ENCODE results near the gene NLRP10. TPM values are rescaled to one million over a fixed set of nuclear protein-coding genes. Genes with fewer than 3 reads are reported as not detected.

Gene NLRP10, protein sequence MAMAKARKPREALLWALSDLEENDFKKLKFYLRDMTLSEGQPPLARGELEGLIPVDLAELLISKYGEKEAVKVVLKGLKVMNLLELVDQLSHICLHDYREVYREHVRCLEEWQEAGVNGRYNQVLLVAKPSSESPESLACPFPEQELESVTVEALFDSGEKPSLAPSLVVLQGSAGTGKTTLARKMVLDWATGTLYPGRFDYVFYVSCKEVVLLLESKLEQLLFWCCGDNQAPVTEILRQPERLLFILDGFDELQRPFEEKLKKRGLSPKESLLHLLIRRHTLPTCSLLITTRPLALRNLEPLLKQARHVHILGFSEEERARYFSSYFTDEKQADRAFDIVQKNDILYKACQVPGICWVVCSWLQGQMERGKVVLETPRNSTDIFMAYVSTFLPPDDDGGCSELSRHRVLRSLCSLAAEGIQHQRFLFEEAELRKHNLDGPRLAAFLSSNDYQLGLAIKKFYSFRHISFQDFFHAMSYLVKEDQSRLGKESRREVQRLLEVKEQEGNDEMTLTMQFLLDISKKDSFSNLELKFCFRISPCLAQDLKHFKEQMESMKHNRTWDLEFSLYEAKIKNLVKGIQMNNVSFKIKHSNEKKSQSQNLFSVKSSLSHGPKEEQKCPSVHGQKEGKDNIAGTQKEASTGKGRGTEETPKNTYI
- total RNA-seq = under 0.01 TPM in 1 of 2 replicates, not detected in the other

DNA sequence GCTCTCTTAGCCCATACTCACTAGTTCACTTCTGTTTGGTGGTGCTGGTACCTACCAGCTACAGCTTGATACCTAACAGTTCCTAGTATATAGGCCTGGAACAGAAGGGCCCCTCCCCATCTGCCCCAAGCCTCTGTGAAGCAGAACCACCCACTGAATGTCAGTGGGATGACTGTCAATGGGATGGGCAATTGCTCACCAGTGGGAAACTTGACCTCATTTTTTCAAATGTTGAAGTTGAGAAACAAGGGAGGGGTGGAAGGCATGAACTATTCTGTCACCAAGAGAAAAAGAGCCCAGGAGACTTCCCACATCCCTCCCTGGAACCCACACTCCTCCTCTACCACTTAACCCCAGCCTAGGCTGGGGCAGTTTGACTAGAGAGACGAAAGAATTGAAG, at the start of gene NLRP10:
NLRP10 (minus strand) TSS at position 62 of the 400 bp plus-strand sequence. CDS start 1,952 bp downstream, outside the sequence.

DNA sequence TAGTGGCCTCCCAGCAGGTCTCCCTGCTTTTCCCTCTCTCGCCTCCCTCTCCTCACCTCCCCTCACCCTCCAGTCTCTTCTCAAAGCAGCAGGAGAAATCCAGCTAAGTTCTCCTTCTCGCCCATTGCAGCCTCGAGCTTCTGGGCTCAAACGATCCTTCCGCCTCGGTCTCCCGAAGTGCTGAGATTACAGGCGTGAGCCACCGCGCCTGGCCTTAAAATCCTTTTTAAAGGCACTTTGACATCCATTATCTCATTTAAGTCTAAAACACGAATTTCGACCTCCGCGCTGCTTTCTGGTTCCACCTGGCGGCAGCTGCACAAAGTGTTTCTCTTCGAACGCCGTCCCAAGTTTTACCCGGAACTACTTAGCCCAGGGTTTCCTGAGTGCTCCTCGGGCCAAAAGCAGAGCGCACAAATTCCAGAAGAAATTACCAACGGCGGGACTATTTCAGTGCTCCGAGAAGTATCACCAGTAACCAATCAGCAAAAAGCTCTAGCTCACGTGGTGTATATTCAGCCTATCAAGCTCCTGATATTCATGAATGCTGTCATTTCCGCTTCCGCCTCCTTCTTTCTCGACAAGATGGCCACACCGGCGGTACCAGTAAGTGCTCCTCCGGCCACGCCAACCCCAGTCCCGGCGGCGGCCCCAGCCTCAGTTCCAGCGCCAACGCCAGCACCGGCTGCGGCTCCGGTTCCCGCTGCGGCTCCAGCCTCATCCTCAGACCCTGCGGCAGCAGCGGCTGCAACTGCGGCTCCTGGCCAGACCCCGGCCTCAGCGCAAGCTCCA, 21.7 kb upstream of the NLRP10 start, which contains the start of gene EIF3F:
EIF3F (plus strand) TSS at position 570 of the 792 bp plus-strand sequence; CDS start at position 586, 16 bp downstream.

DNA sequence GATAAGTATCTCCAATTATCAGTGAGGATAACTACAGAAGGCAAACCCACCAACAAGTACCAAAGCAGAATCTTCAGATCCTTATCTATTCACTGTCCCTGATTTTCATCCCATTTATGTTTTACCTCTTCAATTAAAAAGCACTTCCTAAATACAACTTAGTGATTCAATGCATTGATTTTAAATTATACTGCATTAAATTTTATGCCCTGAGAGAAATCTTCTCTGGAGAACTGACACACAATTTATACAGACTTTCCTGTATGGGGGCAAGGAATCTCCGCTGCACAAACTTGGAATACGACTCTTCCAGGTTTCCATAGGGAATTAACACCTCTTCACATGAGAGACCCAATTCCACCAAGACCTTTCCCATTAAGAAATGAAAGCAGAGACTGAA, 23.6 kb downstream of the NLRP10 start, which contains the start of gene OR10A3:
OR10A3 (minus strand) TSS at position 101 of the 400 bp plus-strand sequence. CDS start 2,188 bp downstream, outside the sequence.

DNA sequence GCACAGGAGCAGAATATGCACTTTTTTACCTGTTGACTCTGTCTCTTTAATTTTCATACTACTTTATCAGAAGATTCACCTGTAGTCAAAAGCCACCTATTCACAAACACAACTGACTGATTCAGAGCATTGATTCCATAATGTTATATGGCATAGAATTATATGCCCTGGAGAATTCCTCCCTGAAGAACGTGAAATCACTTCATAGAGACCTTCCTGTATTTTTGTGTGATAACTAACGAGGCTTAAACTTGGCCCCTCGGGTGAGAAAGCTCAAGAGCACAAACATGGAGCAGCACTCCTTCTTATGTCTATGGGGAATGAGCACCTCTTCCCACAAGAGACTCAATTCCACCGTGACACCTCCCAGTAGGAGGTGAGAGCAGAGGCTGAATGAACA, 34.1 kb downstream of the NLRP10 start, which contains the start of gene OR10A6:
OR10A6 (minus strand) TSS at position 101 of the 400 bp plus-strand sequence. CDS start 2,606 bp downstream, outside the sequence.

Other genes starting within 250 kb of the NLRP10 start
- not detected in 2 replicates for gene OR5P2, start 168.5 kb downstream of the NLRP10 start, total RNA-seq
- not detected in 2 replicates for gene OR5P3, start 134.6 kb downstream of the NLRP10 start, total RNA-seq
- gene OR10A6, start 34.2 kb downstream of the NLRP10 start, total RNA-seq = not detected in 2 replicates
- not detected in 2 replicates for gene OR10A3, start 23.7 kb downstream of the NLRP10 start, total RNA-seq
- 465 and 777 TPM in 2 replicates for gene EIF3F, start 21.9 kb upstream of the NLRP10 start, total RNA-seq
- 3.7 and 4.3 TPM in 2 replicates for gene TUB, start 115.8 kb upstream of the NLRP10 start, total RNA-seq
- gene RIC3, start 203.6 kb upstream of the NLRP10 start, total RNA-seq = 0.38 TPM in 1 of 2 replicates, not detected in the other

All from mesangial cell (primary cell).